DMS 273 (cell line): ENCODE measurements around the gene GABRD.

Experiments
- DNase-seq: peaks from one replicate; lab custom pipeline; 2025; ENCODE audit not compliant: unreplicated experiment; lab: John Stamatoyannopoulos, UW

Gene GABRD

DNA sequence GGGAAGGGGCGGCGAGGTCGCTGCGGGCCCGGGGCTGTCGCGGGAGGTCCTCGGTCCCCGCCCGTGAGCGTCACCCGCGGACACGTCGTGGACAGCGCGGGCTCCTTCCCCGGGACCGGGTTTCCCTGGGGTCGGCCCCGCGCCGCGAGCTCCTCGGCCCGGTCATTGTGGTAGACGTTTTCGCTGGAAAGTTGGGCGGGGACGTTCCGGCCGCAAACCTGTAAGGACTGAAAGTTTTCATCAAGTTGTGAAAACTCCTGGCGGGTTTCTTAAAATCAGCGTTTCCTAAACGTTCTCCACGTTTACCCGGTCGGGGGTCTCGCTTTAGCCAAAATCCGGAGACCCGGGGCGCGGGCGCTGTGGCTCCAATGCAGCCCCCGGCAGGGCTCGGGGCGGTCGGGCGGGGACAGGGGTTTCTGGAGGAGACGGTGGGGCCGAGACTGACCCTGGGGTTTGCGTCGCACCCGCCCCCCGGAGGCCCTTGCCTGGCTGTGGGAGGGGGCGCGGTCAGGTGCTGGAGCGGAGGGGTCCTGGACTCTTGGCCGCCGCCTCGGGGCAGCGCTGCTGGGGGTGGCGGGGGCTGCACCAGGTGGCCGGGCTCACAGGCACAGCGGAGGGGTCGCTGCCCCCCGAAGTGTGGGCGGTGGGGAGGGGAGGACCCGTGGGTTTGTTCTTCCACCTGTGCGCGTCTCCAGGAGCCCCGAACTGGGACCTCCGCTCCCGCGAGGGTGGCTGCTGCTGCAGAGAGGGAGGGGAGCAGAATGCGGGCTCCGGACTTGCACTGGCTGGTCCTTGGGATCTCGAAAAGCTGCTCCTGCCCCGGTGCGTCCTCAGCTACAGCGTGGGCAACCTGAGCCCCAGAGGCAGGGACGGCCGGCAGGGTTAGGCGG is 31.9 kb downstream of the GABRD start:
- no peak for DNase-seq

DNA sequence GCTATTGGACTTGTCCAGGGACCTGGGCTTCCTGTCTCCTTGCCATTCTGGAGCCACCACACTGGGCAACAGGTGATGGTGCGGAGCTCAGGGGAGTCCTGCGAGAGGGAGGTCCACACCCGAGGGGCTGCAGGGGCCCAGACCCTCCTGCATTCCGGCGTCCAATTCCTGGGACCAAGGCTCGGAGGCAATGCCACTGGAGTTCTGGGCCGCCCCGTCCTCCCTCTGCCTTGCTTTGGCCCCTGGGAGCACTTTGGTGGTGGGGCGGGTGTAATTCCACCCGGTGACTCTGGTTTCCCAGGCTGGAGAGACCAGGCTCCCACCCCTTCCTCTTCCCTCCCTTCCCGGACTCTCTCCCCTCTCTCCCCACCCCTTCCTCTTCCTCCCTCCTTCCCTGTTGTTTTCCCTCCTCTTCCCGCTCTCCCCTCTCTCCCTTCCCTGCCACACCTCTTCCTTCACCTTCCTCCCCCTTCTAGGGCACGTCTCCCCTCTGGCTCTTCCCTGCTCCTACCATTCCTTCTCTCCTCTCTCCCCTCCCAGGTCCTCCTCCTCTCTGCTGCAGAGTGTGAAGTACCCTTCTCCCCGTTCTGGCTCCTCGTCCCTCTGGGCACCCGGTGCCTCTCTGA is 33.0 kb downstream of the GABRD start:
- DNase-seq, result no peak

DNA sequence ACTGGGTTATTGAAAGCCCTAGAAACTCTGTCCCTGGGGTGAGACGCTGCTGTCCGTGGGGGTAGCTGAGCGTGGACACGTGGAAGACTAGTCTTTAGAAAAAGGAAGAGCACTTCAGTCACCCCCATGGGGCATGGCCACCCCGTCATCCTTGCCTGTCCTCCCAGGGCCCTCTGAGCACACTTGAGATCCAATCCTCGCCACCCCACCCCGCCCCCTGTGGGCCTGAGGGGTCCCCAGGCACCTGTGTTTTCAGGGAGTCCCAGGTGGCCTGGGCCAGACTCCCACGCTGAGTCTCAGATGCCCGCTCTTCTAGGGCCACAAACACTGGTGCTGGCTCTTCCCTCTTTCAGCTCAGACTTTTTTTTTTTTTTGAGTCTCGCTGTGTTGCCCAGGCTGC is 33.6 kb downstream of the GABRD start:
- DNase-seq, result no peak

DNA sequence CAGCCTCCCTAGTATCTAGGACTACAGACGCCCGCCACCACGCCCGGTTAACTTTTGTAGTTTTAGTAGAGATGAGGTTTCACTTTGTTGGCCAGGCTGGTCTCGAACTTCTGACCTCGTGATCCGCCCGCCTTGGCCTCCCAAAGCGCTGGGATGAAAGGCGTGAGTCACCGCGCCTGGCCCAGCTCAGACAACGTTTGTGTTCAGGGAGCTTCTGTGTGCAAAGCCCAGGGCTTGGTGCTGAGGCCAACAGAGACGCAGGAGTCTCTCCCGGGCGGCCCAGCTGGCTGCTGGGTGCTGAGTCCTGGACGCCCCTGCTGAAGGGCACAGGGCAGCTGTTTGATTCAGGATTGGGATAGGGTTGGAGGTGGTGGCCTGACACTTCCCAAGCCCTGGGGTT is 34.1 kb downstream of the GABRD start:
- no peak for DNase-seq

DNA sequence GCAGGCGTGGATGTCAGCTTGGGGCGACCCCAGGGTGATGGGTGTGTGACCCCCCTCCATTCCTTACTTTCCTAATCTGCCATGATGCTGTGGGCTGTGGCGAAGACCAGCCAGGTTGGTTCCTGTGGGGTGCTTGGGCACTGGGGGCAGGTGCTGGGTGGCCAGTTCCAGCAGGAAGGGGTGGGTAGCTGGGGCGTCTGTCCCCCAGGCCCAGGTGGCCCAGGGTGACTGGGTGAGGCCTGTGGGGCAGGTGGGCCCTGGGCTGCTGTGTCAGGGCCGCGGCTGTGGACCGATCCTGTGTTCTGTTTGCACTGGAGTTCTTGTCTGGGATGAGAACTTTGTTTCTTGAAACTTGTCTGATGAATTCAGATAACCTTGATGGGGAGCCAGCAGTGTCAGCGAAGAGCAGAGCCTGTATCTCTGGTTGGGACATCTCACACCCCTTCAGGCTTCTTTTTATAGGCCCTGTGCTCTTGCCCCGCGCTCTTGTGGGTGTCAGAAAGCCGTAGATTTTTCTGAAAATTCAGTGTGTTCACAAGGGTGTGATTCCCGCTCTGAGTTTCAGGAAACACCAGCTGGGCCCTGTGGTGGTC is 34.7 kb downstream of the GABRD start:
- no peak for DNase-seq

DNA sequence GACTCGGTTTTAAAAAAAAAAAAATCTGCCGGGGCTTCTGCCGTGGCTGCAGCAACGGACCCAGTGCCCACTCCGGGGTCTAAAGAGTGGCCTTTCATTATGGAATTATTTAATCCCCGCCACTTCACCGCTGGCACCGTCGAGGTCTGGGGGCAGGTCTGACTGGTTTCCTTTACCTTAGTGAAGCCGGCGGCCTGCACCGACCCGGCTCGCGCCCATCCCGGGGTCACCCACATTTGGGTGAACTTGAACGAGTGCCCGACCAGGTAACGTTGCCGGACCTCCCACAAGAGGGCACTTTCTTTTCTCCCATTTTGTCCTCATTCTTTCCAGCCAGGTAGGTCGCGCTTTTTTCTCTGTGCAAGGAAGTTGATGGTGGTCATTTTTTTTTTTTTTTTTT is 35.4 kb downstream of the GABRD start:
- no peak for DNase-seq

DNA sequence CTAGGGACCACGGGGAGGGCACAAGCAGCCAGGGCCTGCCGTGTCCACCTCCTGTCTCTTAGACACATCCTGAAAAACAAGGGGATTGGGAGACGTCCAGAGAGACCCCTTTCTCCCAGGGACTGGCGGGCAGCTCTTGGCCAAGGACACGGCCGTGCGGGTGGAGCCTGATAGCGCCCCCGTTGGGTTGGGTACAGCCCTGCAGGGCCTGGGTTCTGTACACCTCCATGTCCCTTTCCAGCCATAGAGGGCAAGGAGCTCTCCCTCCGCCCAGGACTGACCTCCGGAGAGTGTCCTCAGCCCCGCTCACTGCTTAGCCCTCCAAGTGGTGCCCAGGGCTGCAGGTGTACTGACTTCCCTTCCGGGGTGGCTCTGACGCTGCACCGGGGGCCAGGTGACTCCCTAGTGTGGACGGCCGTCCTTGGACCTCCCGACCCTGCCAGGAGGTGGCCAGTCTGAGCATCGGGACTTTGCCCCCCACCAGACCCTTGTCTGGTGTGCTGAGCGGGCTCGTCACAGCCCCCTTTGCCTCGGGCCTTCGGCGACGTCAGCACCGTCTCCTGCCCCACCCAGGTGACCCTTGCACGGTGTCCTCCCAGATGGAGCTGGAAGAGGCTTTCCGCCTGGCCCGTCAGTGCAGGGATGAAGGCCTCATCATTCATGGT is 36.9 kb downstream of the GABRD start:
- DNase-seq, result no peak

DNA sequence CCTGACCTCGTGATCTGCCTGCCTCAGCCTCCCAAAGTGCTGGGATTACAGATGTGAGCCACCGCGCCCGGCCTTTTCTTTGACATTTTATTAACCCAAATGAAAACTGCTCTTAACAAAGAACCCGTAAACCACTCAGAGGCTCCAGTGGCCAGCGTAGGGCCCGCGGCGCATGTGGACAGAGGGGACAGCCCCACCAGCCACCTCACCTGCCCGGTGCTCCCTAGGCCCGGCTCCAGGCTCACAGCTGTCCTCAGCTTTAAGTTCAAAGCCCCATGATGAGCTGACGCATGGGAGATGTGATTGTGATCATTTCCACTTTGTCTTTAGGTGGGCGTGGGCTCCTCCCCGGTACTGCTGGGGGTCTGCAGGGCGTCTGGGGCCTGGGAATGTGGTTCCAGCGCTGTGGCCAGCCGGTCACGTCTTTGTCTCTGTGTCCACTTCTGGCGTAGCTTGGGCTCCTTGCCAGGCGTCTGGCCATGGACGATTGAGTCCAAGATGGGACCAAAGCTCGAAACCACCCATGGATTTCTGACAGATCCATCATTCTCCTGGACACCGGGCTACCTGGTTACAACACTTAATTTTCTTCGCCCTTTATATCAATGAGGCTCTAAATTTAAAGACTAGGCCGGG is 37.9 kb downstream of the GABRD start:
- no peak for DNase-seq

DNA sequence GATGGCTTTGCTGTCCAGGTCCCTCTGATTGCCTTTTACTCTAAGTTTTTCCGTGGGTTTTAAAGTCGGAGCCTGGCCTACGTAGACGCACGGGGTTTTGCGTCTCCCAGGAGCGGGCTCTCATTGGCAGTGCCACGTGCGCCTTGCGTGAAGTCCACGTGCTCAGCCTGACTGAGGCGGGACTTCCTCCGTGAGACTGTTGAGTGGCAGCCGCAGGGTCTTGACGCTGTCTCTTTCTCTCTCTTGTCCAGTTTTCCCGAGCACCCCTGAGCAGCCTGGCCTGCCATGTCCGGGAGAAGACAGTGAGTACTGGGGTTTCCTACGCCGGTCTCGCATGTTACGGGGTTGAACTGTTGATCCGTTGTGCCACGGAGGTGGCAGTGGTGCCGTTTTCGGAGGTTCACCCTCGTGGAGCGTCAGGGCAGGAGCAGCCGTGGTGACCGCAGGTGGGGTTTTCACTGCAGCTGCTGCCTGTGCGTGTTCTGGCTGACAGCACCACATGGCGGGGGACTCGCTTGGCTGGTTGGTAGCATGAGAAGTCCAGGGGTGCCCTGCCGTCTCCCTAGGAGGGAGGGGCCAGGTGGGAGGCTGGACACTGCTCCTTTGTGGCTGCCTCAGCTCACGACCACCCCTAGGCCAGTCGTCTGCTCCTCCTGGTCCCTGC is 40.3 kb downstream of the GABRD start:
- no peak for DNase-seq

DNA sequence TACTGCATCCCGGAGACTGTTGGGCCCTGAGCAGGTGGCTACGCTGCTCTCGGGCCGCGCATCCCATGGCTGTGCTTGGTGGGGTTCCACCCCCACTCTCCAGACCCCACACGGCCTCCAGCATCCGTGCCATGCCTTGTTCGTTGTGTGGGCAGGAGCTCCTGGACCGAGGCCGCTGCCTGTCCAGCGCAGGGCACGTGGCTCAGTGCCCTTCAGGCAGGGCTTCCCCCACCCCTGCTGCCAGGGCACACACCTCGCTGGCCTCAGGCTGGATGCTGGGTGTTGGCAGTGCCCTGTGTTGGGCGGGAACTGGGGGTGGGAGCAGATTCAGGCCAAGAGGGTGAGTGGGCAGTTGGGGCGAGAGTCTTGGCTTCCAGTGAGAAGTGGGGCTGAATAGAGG is 40.9 kb downstream of the GABRD start:
- no peak for DNase-seq

DNA sequence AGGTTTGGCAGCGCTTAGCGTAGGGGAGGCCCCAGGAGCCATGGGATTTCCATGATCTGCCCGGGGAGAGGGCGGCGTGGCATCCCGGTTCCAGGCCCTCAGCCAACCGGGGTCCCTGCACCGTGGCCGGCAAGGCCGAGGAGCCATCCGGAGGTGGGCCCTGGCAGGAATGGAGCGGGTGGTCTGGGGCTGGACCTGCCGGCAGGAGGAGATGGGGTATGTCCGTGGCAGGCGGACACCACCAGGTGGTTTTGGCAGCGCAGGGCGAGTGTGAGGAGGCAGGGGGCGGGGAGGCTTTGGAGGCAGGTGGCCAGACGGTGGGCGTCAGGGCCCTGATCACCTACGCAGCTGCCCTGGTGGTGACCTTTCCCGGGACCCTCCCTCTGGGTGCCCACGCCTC is 41.4 kb downstream of the GABRD start:
- no peak for DNase-seq

DNA sequence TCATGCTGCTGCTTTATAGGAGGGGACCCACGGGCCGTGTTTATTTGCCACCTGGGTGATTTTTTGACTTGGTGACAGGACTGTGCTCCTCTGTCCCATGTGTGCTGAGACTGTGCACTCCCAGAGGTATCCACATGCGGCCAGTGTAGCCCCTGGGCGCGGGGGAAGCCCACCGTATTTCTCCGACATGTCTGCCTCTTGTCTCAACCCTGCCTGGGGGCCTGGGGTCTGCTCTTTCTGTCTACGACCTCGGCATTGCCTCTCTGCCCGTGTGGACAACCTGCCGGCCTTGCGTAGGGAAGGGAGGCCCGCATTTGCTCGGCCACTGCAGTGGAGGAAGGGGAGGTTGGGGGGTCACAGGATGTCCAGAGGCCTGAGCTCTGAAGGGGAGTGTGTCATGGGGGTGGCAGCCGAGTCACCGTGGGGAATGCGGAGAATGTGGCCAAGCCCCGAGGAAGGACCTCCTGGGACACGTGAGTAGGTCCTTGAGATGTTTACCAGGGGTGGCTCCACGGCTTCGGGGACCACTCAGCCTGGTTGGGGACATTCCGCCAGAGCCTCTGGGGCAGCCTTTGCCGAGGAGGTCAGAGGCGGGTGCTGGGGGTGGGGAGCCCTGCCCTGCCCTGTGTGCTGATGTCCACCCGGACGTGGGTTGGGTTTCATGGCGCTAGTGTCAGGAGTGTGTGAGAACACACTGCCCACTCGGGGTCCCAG is 42.1 kb downstream of the GABRD start:
- DNase-seq, result no peak

DNA sequence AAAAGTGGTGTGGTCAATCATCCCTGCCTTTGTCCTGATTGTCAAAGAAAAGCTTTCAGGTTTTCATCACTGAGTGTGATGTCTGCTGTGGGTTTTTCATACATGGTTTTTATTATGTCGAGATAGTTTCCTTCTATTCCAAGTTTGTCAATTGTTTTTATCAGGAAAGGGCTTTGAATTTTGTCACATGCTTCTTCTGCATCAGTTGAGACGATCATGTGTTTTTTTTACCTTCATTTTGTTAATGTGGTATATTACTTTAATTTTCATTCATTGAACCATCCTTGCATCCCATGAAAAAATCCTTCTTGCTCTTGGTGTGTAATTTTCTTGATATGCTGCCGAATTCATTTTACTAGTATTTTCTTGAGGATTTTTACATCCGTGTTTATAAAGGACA is 46.6 kb downstream of the GABRD start:
- DNase-seq, result no peak

DNA sequence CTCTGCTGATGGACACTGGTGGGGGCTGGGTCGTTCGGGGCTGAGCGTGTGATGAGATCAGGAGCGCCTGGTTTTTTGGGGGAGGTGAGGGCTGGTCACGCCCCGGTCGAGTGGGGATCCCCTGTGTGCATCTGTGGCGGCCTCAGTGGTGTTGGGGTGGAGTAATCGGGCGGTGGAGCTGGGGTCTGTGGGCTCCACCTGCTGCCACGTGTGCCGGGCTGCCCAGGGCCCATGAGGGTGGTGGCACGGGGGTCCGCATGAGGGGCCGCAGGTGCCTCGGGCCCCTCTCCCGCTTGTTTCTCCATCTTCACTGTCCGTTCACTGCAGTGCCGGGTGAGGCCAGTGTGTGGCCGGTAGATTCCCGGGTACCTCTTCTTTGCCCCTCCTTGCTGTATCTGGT is 48.2 kb downstream of the GABRD start:
- DNase-seq, result no peak

DNA sequence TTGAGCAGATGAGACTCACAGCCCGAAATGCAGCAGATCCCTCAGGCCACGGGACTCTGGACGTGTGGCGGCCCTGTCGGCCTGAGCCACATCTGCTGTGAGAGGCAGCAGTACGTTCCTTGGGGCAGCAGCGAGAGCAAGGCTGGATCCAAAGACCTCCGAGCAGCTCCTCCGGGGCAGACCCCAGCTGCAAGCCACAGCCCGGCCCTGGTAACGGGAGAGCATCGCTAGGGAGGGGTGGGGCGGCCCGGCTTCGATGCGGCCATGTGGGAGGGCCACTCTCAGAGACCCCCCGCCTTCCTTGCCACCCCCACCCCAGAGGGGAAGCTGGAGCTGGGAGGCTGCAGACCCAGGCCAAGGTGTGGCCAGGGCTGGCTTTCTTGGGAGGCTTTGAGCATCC is 48.8 kb downstream of the GABRD start:
- no peak for DNase-seq

DNA sequence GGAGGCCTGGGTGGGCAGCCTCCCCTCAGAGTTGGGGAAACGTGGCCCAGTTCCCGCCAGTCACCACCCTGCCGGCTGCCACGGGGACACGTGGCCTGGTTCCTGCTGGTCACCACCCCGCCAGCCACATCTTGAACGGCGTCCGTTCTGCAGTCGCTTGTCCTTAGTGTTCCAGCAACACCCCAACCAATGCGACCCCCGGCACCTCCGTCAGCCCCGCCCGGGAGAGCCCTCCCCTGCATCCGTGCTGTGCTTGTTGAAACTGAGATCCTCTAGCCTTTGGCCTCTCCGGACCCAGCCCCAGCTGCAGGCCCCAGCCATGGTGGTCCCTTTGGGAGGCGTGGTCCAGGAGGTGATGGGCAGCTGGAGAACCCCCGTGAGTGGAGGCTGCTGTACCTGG is 49.8 kb downstream of the GABRD start:
- DNase-seq, result no peak

DNA sequence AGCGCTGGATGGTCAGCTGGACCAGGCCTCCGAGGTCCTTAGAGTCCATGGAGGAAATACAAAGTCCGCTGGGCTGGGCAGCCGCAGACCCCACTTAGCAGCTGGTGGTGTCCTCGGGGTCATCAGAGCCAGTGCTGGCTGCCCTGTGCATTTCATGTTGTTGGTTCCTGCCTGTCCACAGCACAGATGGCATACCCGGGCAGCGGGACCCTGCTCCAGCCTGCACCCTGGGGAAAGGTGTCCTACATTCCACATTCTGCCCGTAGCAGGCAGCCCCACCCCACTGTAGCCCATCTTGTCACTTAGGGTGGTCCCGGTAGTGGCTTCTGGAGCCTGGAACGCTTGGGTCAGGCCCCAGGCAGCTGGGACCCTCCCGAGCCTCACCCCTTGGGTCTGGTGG is 50.9 kb downstream of the GABRD start:
- no peak for DNase-seq

DNA sequence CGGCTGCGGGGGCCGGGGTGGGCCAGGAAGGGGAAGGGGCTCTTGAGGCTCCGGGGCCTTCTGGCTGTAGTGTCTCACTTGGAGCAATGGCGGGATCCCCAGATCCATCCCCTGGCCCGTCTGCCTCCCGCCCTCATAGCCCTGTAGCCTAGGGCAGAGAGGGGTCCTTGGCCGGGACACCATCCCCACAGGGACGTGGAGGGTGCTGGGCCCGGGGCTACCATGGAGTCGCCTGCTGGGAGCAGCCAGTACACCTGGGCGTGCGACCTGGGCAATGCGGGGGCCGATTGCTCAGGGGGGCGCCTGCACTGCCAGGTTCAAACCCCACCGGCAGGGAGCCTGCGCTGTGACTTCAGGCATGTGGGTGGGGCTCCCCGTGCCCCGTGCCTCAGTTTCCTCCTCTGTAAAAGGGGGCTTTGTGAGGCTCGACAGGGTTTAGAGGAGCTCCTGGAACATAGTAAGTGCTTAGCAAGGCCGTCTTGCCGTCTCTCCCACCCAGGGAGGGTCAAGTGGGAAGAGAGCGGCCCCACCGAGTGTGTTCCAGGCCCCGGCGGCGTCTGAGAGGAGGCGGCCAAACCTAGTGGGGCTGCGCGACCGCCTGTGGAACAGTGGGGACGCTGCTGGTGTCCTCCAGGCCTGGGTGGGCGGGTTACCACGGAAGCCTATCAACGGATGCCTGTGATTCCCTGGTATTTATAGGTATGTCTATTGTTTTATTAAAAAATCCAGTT is 51.8 kb downstream of the GABRD start:
- DNase-seq, result no peak

DNA sequence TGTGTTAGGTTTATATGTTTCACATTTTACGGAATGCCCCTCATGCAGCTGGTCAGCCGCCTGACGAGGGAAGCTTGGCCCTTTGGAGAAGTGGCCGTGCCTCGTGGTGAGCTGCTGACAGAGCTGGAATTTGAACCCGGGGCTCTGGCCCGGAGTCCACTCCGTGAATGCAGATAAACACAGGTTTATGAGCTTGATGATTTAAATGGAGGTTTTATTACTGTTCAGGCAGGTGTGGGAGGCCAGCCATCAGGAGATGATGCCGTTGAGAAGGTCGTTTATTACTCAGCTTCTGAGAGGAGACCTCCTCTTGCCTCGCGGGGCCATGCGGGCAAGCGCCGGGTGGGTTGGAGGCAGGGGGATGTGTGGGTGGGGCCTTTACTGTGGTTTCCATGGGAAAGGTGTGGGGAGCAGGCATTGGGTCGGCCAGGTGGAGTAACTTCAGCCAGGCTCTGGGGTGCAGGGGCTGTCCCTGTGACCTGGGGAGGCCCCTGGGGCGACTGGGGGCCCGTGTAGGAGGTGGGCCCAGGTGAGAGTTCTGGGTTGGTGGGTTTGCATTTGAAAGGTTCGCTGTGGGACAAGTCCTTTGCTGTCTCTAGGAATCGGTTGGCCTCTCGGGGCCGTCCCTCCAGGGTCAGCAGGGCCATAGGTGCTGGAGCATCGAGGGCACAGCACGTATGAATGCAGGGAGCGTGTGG is 53.1 kb downstream of the GABRD start:
- DNase-seq, result no peak
